Left ventricle myocardium inferior (tissue), 1 donor: ENCODE data around the gene SOCS4. TPM values are rescaled to one million over a fixed set of nuclear protein-coding genes. Genes with fewer than 3 reads are reported as not detected.

Experiments
- DNase-seq: peaks from one replicate; pipeline ENCODE4 v3.0.0-alpha.2; 2020
- H3K27ac ChIP-seq: fragments of 200-600 bp; replicated peaks from 2 replicates; pipeline ENCODE4 v1.8.0; 2021
- H3K27me3 ChIP-seq: fragments of 200-600 bp; 2 replicates; pipeline ENCODE4 v1.8.0; 2021; ENCODE audit warnings: low read depth
- H3K36me3 ChIP-seq: fragments of 200-600 bp; 2 replicates; pipeline ENCODE4 v1.8.0; 2021
- H3K4me1 ChIP-seq: fragments of 200-600 bp; 2 replicates; pipeline ENCODE4 v1.8.0; 2021
- H3K4me3 ChIP-seq: fragments of 200-600 bp; 2 replicates; pipeline ENCODE4 v1.8.0; 2021; ENCODE audit warnings: mild to moderate bottlenecking, moderate library complexity
- H3K9me3 ChIP-seq: fragments of 200-600 bp; replicated peaks from 2 replicates; pipeline ENCODE4 v1.8.0; 2021
- intact Hi-C: fragments of 100-400 bp; cut with micrococcal nuclease; formaldehyde crosslinking; loops from one replicate; pipeline ENCODE4 v1.11.0; 2022
- total RNA-seq: library from RNA; stranded (reverse); fragmentation: NEBNext Ultra II Directional; extraction: Animal tissue kit (Norgen Biotek cat#: 25700); gene quantifications from one replicate; pipeline ENCODE4 v1.2.1, GENCODE V29; 2021
- TF ChIP-seq, protein P1 (sequence below): fragments of 200-600 bp; IDR thresholded peaks from 2 replicates; pipeline ENCODE4 v1.8.0; 2021; ENCODE audit warnings: antibody characterized with exemption, mild to moderate bottlenecking, borderline replicate concordance
- donor health status: DM: no; HTN: yes; CAD: no; lungs with severe emphysema.

Gene SOCS4
- total RNA-seq, 1 donor from 2014 or later, result 18.1 TPM

DNA sequence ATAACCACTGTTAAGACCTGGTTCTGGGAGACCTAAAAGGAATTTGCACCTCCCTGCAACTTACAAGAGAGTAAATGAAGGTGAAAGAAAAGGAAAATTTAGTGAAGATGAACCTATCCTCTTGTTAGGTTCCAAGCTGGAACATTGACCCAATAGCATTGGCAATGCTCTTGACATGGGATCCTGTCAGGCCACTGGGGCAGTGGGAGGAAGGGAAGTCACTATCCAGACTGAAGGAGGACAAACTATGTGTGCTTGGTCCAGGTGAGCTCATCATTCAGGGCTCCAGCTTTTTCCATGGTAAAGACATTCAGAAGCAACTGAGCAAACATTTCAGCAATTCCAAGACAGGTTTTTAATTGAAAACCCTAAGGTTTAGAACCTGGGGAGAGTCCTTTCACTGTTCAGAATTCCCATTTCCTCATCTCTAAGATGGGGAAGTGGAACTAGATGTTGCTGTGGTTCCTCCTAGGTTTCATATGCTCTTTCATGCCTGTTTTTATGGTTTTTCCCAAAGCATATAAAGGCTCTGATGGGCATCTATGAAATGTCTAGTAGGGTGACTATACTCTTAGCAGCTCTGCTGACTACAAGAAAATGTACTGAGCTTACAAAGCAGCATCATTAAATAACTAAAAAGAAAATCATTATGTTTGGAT lies 57.5 kb downstream of the SOCS4 start:
- Histone ChIP-seq H3K27me3 (no peaks in the 10 kb centered on the region), H3K36me3 (no peaks in the 10 kb centered on the region), H3K4me3 (no peak overlapping the region), H3K4me1 (peaks cover 3% of the 10 kb centered on the region), H3K9me3 (no peaks in the 10 kb centered on the region), H3K27ac (no peak overlapping the region)
- no peak for DNase-seq
- intact Hi-C loops, result no loop called here
- TF ChIP-seq, protein P1, sequence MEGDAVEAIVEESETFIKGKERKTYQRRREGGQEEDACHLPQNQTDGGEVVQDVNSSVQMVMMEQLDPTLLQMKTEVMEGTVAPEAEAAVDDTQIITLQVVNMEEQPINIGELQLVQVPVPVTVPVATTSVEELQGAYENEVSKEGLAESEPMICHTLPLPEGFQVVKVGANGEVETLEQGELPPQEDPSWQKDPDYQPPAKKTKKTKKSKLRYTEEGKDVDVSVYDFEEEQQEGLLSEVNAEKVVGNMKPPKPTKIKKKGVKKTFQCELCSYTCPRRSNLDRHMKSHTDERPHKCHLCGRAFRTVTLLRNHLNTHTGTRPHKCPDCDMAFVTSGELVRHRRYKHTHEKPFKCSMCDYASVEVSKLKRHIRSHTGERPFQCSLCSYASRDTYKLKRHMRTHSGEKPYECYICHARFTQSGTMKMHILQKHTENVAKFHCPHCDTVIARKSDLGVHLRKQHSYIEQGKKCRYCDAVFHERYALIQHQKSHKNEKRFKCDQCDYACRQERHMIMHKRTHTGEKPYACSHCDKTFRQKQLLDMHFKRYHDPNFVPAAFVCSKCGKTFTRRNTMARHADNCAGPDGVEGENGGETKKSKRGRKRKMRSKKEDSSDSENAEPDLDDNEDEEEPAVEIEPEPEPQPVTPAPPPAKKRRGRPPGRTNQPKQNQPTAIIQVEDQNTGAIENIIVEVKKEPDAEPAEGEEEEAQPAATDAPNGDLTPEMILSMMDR, result no peak

DNA sequence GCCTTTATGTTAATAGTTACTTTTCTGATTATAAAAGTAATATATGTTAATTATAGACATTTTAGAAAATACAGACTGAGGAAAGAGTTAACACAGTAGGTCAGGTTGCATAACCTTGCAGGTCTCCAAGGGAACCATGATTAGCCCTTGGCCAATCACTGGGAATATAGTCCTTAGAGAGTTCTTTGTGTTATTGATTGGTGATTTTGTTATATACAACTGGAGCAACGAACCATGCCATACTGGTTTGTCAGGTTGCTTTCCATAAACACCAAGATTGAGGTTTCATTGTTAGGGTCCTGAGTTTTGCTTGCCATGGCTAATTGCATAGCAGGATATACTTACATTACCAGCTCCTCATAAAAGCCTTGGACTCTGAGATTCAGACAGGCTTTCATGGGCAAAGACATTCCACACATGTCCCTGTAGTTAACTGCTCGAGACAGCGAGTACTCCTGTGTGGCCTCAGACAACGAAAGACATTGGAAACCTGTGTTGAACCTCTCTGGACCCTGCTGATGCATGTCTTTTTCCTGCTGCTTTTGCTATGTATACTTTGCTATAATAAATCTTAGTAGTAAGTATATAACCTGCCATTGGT lies 58.1 kb downstream of the SOCS4 start:
- H3K4me1 ChIP-seq, result peaks cover 3% of the 10 kb centered on the region
- no peaks in the 10 kb centered on the region for H3K9me3 ChIP-seq
- TF ChIP-seq, protein P1, result no peak
- intact Hi-C loops, result no loop called here
- H3K36me3 ChIP-seq, result no peaks in the 10 kb centered on the region
- no peak for DNase-seq
- H3K27me3 ChIP-seq, result no peaks in the 10 kb centered on the region
- H3K27ac ChIP-seq, result no peak overlapping the region
- no peak overlapping the region for H3K4me3 ChIP-seq

DNA sequence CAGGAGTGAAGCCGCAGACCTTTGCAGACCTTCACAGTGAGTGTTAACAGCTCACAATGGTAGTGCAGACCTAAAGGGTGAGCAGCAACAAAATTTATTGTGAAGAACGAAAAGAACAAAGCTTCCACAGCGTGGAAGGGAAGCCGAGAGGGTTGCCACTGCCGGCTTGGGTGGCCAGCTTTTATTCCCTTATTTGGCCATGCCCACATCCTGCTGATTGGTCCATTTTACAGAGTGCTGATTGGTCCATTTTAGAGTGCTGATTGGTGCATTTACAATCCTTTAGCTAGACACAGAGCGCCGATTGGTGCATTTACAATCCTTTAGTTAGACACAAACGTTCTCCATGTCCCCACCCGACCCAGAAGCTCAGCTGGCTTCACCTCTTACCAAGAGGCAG lies 59.9 kb downstream of the SOCS4 start:
- Histone ChIP-seq H3K4me1 (peaks cover 9% of the 10 kb centered on the region), H3K4me3 (no peak overlapping the region), H3K27me3 (no peaks in the 10 kb centered on the region), H3K9me3 (no peaks in the 10 kb centered on the region), H3K36me3 (no peaks in the 10 kb centered on the region), H3K27ac (no peak overlapping the region)
- intact Hi-C loops, result no loop called here
- no peak for DNase-seq
- TF ChIP-seq, protein P1, result no peak

DNA sequence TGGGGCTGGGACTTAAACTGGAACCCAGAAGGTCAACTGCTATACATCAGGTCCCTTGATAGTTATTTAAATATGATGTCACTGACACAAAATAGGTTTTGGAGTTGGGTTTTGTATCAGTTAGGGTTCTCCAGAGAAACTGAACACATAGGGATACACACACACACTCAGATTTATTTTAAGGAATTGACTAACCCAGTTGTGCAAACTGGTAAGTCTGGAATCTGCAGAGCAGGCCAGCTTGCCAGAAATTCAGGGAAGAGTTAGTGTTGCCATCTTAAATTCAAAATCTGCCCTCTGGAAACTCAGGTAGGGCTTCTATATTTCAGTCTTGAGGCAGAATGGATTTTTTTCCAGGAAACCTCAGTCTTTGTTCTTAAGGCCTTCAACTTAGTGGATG lies 61.3 kb downstream of the SOCS4 start:
- H3K36me3 ChIP-seq, result no peaks in the 10 kb centered on the region
- no peak overlapping the region for H3K27ac ChIP-seq
- no peaks in the 10 kb centered on the region for H3K9me3 ChIP-seq
- TF ChIP-seq, protein P1, result no peak
- DNase-seq, result no peak
- intact Hi-C loops, result no loop called here
- no peak overlapping the region for H3K4me3 ChIP-seq
- no peaks in the 10 kb centered on the region for H3K27me3 ChIP-seq
- H3K4me1 ChIP-seq, result peaks cover 12% of the 10 kb centered on the region

DNA sequence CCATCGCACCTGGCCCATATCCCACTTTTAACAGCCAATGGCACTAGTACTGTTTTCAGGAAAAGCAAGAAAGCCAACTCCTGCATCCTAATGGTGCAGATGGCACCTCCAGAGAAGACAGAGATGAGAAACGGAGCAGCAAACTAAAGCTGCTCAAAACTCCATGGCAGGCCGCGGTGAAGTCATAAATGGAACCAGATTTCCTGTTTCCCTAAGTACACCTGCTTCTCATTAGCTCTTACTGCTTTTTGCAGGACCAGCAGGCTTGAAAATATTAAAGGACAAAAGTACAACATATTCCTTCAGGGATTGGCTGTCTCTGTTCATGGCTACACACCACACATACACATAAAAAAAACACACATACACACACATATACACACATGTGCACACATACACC lies 65.3 kb downstream of the SOCS4 start:
- H3K27ac ChIP-seq, result no peak overlapping the region
- H3K9me3 ChIP-seq, result no peaks in the 10 kb centered on the region
- no peaks in the 10 kb centered on the region for H3K36me3 ChIP-seq
- intact Hi-C loops, result no loop called here
- no peaks in the 10 kb centered on the region for H3K27me3 ChIP-seq
- TF ChIP-seq, protein P1, result no peak
- DNase-seq, result no peak
- no peak overlapping the region for H3K4me3 ChIP-seq
- peaks cover 16% of the 10 kb centered on the region for H3K4me1 ChIP-seq
